Esophagus squamous epithelium (tissue), 5 donors: ENCODE results near the gene LRRC61. TPM values are rescaled to one million over a fixed set of nuclear protein-coding genes. Genes with fewer than 3 reads are reported as not detected.

Experiments
- DNase-seq: peaks from one replicate; lab custom pipeline; 2025; lab: John Stamatoyannopoulos, UW
- H3K27ac ChIP-seq, 4 donors: fragments of 200-600 bp; sonication (generic); one replicate each; pipeline ENCODE4 v1.5.1; 2016 to 2019; ENCODE audit warnings: mild to moderate bottlenecking in 1 of 4
- H3K27me3 ChIP-seq, 4 donors: fragments of 200-600 bp; sonication (generic); 1 replicate in 3 of 4; 2 replicates in 1 of 4; pipeline versions ENCODE4 v1.5.1 to v1.6.0; 2017 to 2021; ENCODE audit warnings: antibody characterized with exemption in 1 of 4
- H3K36me3 ChIP-seq, 3 donors: fragments of 200-600 bp; sonication (generic); one replicate each; pipeline ENCODE4 v1.5.1; 2016 to 2019
- H3K4me1 ChIP-seq, 3 donors: fragments of 200-600 bp; sonication (generic); one replicate each; pipeline ENCODE4 v1.5.1; 2017 to 2019
- H3K4me3 ChIP-seq, 4 donors: fragments of 200-600 bp; sonication (generic); 1 replicate in 3 of 4; 2 replicates in 1 of 4; pipeline ENCODE4 v1.5.1; 2016 to 2019; ENCODE audit warnings: mild to moderate bottlenecking in 2 of 4, moderate library complexity in 1 of 4
- H3K9me3 ChIP-seq, 3 donors: fragments of 200-600 bp; sonication (generic); one replicate each; pipeline ENCODE4 v1.5.1; 2016 to 2019
- POLR2A ChIP-seq, 4 donors: fragments of 450-650 bp; IDR thresholded peaks; one replicate each; pipeline ENCODE4 v1.6.1; 2017; ENCODE audit warnings: antibody characterized with exemption in 4 of 4, mild to moderate bottlenecking in 4 of 4, moderate library complexity in 3 of 4
- WGBS, 2 donors: methylation state at CpG; one replicate each; pipeline ENCODE4 v1.1.5; 2018; 5-methylcytosine and 5-hydroxymethylcytosine counted together
- intact Hi-C: fragments of 100-400 bp; cut with DNase I; formaldehyde crosslinking; loops from one replicate; pipeline ENCODE4 v1.15.0; 2022
- total RNA-seq, 4 donors: library from RNA; depleted of rRNA; stranded (reverse); fragments of >200 nt; gene quantifications; one replicate each; pipeline ENCODE4 v1.1.0, GENCODE V29; 2016
- TF ChIP-seq, protein P1 (sequence below), 6 experiments: fragments of 450-650 bp in 4 of 6; fragments of 200-600 bp in 2 of 6; sonication (generic) in 2 of 6; IDR thresholded peaks; one replicate each; pipeline ENCODE4 v1.5.1; 2016 to 2019; ENCODE audit warnings: antibody characterized with exemption in 6 of 6, mild to moderate bottlenecking in 4 of 6, moderate library complexity in 4 of 6
- donor health status: DM: yes; HTN: yes; CAD: no.

The LRRC61 gene
- total RNA-seq, 4 donors from 2014 or later: 12.1 to 24.5 (median 14.5) TPM

GRCh38 chr7:150321788-150322113 lies 1.4 kb upstream of the LRRC61 start:
- H3K27me3 ChIP-seq: peaks cover 0 to 7% (median 0%) of the 10 kb centered on the region in 4 donors
- intact Hi-C loops: no loop called here
- no peak overlapping the region for H3K4me3 ChIP-seq
- H3K9me3 ChIP-seq: no peaks in the 10 kb centered on the region
- TF ChIP-seq POLR2A (IDR thresholded peaks at IDR 0.05): no peak
- TF ChIP-seq, protein P1, sequence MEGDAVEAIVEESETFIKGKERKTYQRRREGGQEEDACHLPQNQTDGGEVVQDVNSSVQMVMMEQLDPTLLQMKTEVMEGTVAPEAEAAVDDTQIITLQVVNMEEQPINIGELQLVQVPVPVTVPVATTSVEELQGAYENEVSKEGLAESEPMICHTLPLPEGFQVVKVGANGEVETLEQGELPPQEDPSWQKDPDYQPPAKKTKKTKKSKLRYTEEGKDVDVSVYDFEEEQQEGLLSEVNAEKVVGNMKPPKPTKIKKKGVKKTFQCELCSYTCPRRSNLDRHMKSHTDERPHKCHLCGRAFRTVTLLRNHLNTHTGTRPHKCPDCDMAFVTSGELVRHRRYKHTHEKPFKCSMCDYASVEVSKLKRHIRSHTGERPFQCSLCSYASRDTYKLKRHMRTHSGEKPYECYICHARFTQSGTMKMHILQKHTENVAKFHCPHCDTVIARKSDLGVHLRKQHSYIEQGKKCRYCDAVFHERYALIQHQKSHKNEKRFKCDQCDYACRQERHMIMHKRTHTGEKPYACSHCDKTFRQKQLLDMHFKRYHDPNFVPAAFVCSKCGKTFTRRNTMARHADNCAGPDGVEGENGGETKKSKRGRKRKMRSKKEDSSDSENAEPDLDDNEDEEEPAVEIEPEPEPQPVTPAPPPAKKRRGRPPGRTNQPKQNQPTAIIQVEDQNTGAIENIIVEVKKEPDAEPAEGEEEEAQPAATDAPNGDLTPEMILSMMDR (IDR thresholded peaks at IDR 0.05): no peak
- peaks cover 17 to 77% (median 24%) of the 10 kb centered on the region in 3 donors for H3K4me1 ChIP-seq
- no peak for DNase-seq
- peak overlapping the region; percentile 26 to 98 (median 95) for H3K27ac ChIP-seq
- WGBS, 2 donors: 92 to 100% methylated on average over 1 to 3 of the region's 3 CpGs
- peaks cover 0 to 11% (median 2%) of the 10 kb centered on the region in 3 donors for H3K36me3 ChIP-seq

- 35 to 49% methylated on average over 4 of the region's 4 CpGs for WGBS, 2 donors
- DNase-seq: no peak
- TF ChIP-seq, protein P1 (IDR thresholded peaks at IDR 0.05): no peak
- TF ChIP-seq POLR2A (IDR thresholded peaks at IDR 0.05): no peak
Measured at GRCh38 chr7:150322114-150322832, 882 bp upstream of the LRRC61 start.

DNA sequence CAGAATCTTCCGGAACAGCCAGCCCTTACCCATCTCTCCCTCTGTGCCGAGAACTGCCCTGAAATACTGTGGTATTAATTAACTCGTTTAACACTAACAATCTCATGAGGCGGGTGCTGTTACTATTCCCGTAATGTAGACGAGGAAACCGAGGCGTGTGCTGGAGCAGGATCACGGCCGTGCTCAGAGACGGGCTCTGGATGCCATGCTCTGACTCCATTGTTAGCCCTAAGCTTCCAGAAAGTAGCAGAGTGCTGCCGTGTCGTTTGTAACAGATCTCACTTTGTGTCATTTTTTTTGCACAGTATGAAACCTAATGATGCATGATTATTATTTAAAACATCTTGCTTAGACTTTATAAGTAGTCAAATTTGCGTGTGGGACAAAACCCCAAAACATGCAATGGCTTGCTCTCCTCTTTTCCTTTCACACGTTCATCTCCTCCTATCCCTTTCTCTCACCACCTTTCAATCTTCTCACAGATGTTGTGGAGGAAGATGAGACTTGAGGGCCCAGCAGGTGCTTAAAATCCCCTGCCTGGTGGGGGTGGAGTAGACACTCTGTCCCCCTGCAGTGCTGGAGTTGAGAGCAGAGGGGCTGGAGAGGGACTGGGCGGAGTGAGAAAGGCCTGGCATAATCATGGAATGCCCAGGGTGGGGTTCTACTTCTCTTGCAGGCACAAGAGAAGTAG lies 672 bp downstream of the LRRC61 start:
- H3K4me3 ChIP-seq: peak overlapping the region; percentile 65 to 88 (median 79)
- TF ChIP-seq, protein P1 (IDR thresholded peaks at IDR 0.05): peak in 1 of 6 experiments; percentile 0
- TF ChIP-seq POLR2A (IDR thresholded peaks at IDR 0.05): no peak
- no peak for DNase-seq
- peaks cover 0 to 32% (median 4%) of the 10 kb centered on the region in 3 donors for H3K36me3 ChIP-seq
- H3K9me3 ChIP-seq: no peaks in the 10 kb centered on the region
- intact Hi-C loops: no loop called here
- H3K27me3 ChIP-seq: peaks cover 0 to 7% (median 0%) of the 10 kb centered on the region in 4 donors
- peaks cover 17 to 71% (median 24%) of the 10 kb centered on the region in 3 donors for H3K4me1 ChIP-seq
- 14 to 24% methylated on average over 13 to 16 of the region's 16 CpGs for WGBS, 2 donors
- peak overlapping the region; percentile 79 to 98 (median 95) for H3K27ac ChIP-seq

More at GRCh38 chr7:150322114-150322832, 882 bp upstream of the LRRC61 start:
- Histone ChIP-seq H3K36me3 (peaks cover 0 to 17% (median 4%) of the 10 kb centered on the region in 3 donors), H3K9me3 (no peaks in the 10 kb centered on the region), H3K4me1 (peaks cover 17 to 77% (median 24%) of the 10 kb centered on the region in 3 donors), H3K4me3 (peak overlapping the region; percentile 65 to 88 (median 79)), H3K27me3 (peaks cover 0 to 7% (median 0%) of the 10 kb centered on the region in 4 donors), H3K27ac (peak overlapping the region; percentile 79 to 98 (median 95))
- intact Hi-C loops: no loop called here

- TF ChIP-seq, protein P1 (IDR thresholded peaks at IDR 0.05): no peak
- no peak for TF ChIP-seq POLR2A (IDR thresholded peaks at IDR 0.05)
- peaks cover 0 to 39% (median 4%) of the 10 kb centered on the region in 3 donors for H3K36me3 ChIP-seq
- peaks cover 17 to 67% (median 24%) of the 10 kb centered on the region in 3 donors for H3K4me1 ChIP-seq
- WGBS, 2 donors: 36 to 46% methylated on average over 10 to 12 of the region's 12 CpGs
- intact Hi-C loops: no loop called here
- DNase-seq: no peak
- peaks cover 0 to 7% (median 0%) of the 10 kb centered on the region in 4 donors for H3K27me3 ChIP-seq
- no peaks in the 10 kb centered on the region for H3K9me3 ChIP-seq
- peak overlapping the region; percentile 79 to 98 (median 95) for H3K27ac ChIP-seq
- peak overlapping the region; percentile 65 to 88 (median 79) for H3K4me3 ChIP-seq
Measured at GRCh38 chr7:150324373-150324961, 1.3 kb downstream of the LRRC61 start.
